ENCODE data around the gene ASB1.

- no peak for TF ChIP-seq CTCF (conservative IDR thresholded peaks at IDR 0.05)
- TF ChIP-seq ZFX (IDR thresholded peaks at IDR 0.05), result no peak
These were observed 19.8 kb upstream of the ASB1 start for GRCh38 chr2:238406998-238407285.

All from C4-2B (cell line).